IMR-90 (cell line): ENCODE measurements around the gene ZNF831.

Experiments used
- CHD1 ChIP-seq: IDR thresholded peaks from 2 replicates; pipeline ENCODE4 v1.6.1; 2012; ENCODE audit warnings: low read depth, low read length, improper control_type of control experiment
- CTCF ChIP-seq: conservative IDR thresholded peaks from 2 replicates; pipeline ENCODE4 v1.5.1; 2012; ENCODE audit warnings: mild to moderate bottlenecking, low read depth, low read length, improper control_type of control experiment
- MXI1 ChIP-seq: IDR thresholded peaks from 2 replicates; pipeline ENCODE4 v1.6.1; 2012; ENCODE audit warnings: low read depth, mild to moderate bottlenecking, low read length, moderate library complexity, borderline replicate concordance
- POLR2A ChIP-seq: IDR thresholded peaks from 2 replicates; pipeline ENCODE4 v1.6.1; 2012; ENCODE audit warnings: mild to moderate bottlenecking, low read depth, low read length
- RAD21 ChIP-seq: IDR thresholded peaks from 2 replicates; pipeline ENCODE4 v1.6.1; 2012; ENCODE audit warnings: low read length, improper control_type of control experiment
- RCOR1 ChIP-seq: IDR thresholded peaks from 2 replicates; pipeline ENCODE4 v1.6.1; 2012; ENCODE audit warnings: mild to moderate bottlenecking, low read length, improper control_type of control experiment; ENCODE audit not compliant: insufficient replicate concordance
- RFX5 ChIP-seq: IDR thresholded peaks from 2 replicates; pipeline ENCODE4 v1.8.0; 2012; ENCODE audit warnings: low read depth, mild to moderate bottlenecking, low read length, moderate library complexity
- SMC3 ChIP-seq: fragments of 150-350 bp; IDR thresholded peaks from 2 replicates; pipeline ENCODE4 v1.6.1; 2016; ENCODE audit warnings: low read depth, mild to moderate bottlenecking, antibody characterized with exemption, low read length, moderate library complexity
- TF ChIP-seq, protein P1 (sequence below): fragments of 150-350 bp; IDR thresholded peaks from 2 replicates; pipeline ENCODE4 v1.6.1; 2017; ENCODE audit warnings: mild to moderate bottlenecking, antibody characterized with exemption, low read length, low read depth

DNA sequence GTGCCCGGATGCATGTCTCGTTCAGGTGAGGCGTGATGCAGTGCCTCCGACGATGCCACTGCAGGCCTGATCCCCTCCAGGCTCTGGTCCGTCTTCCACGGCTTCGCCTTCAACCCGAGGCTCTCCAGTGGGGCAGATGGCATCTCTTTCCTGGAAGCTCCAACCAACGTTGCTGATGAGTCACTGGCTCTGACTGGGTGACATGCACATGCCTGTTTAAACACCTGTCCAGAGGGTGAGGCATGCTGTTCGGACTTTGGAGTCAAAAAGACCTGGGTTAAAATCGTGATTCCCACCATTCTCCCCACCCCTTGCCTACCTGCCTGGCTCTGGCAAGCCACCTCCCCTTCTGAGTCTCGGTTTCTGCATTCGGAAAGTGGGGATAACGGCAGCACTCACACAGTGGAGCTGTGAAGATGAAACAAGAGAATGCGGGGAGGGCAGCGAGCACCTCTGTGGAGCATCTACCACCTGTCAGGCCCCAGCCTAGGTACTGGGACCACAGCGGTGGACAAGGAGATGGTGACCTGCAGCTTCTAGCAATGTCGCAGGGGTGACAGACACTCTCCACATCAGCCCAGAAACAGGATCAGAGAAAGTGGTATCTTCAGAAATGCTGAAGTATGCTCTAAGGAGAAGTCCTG is 128.2 kb downstream of the ZNF831 start:
- no peak for TF ChIP-seq CTCF
- no peak for TF ChIP-seq RAD21
- TF ChIP-seq POLR2A, result no peak
- TF ChIP-seq, protein P1, sequence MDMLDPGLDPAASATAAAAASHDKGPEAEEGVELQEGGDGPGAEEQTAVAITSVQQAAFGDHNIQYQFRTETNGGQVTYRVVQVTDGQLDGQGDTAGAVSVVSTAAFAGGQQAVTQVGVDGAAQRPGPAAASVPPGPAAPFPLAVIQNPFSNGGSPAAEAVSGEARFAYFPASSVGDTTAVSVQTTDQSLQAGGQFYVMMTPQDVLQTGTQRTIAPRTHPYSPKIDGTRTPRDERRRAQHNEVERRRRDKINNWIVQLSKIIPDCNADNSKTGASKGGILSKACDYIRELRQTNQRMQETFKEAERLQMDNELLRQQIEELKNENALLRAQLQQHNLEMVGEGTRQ, result no peak
- TF ChIP-seq RFX5, result no peak
- TF ChIP-seq MXI1, result no peak
- no peak for TF ChIP-seq SMC3
- TF ChIP-seq RCOR1, result no peak
- TF ChIP-seq CHD1, result no peak
